HK-2 (cell line): ENCODE data around the gene C14orf180.

Source experiments
- DNase-seq: peaks from one replicate; pipeline ENCODE4 v3.0.0-alpha.2; 2018; ENCODE audit not compliant: unreplicated experiment

The C14orf180 gene

GRCh38 chr14:104579507-104579906 is at the start of gene C14orf180:
C14orf180 (plus strand) TSS chr14:104579764; CDS start chr14:104586431, 6,667 bp downstream.
- DNase-seq = no peak

GRCh38 chr14:104530646-104531045 is 48.9 kb upstream of the C14orf180 start:
- DNase-seq = no peak

GRCh38 chr14:104531421-104532190 is 48.0 kb upstream of the C14orf180 start:
- DNase-seq = no peak

GRCh38 chr14:104532191-104532555 is 47.4 kb upstream of the C14orf180 start:
- no peak for DNase-seq

GRCh38 chr14:104534036-104534435 is 45.5 kb upstream of the C14orf180 start:
- no peak for DNase-seq

GRCh38 chr14:104536942-104537612 is 42.5 kb upstream of the C14orf180 start:
- DNase-seq = peak; percentile 16

- DNase-seq = no peak
Measured at GRCh38 chr14:104537613-104537988, 42.0 kb upstream of the C14orf180 start.

- no peak for DNase-seq
Measured at GRCh38 chr14:104541905-104542465, 37.6 kb upstream of the C14orf180 start.

- DNase-seq = no peak
Measured at GRCh38 chr14:104542871-104543830, 36.4 kb upstream of the C14orf180 start.

- no peak for DNase-seq
Measured at GRCh38 chr14:104544362-104544961, 35.1 kb upstream of the C14orf180 start.

- no peak for DNase-seq
Measured at GRCh38 chr14:104545151-104545941, 34.2 kb upstream of the C14orf180 start.

- no peak for DNase-seq
Measured at GRCh38 chr14:104545942-104546501, 33.5 kb upstream of the C14orf180 start.

- no peak for DNase-seq
Measured at GRCh38 chr14:104546591-104547309, 32.8 kb upstream of the C14orf180 start.

GRCh38 chr14:104547310-104547997 is 32.1 kb upstream of the C14orf180 start:
- DNase-seq = no peak

- no peak for DNase-seq
Measured at GRCh38 chr14:104547998-104548700, 31.4 kb upstream of the C14orf180 start.

- no peak for DNase-seq
Measured at GRCh38 chr14:104548802-104549535, 30.6 kb upstream of the C14orf180 start.

- DNase-seq = no peak
Measured at GRCh38 chr14:104549536-104550339, 29.8 kb upstream of the C14orf180 start.
